K562 (cell line): Measurements from ENCODE around the gene BCORL1.

ENCODE experiments used
- ARNT ChIP-seq, 2 experiments: fragments of 450-650 bp; IDR thresholded peaks; 2 replicates each; pipeline ENCODE4 v1.6.1; 2016; ENCODE audit warnings: mild to moderate bottlenecking in 1 of 2
- ATF2 ChIP-seq: sonication (generic); formaldehyde crosslinking; IDR thresholded peaks from 2 replicates; pipeline ENCODE4 v1.8.1; 2022; ENCODE audit warnings: missing genetic modification reagents
- BHLHE40 ChIP-seq: IDR thresholded peaks from 2 replicates; pipeline ENCODE4 v1.6.1; 2011; ENCODE audit warnings: low read length, improper control_type of control experiment
- CTCF ChIP-seq, 3 experiments: IDR thresholded peaks in 2 of 3; conservative IDR thresholded peaks in 1 of 3; 2 replicates each; pipeline ENCODE4 v1.5.1; 2011 to 2012; ENCODE audit warnings: low read length in 3 of 3, mild to moderate bottlenecking in 3 of 3, control low read depth in 2 of 3, improper control_type of control experiment in 1 of 3, inconsistent platforms in 1 of 3, low read depth in 1 of 3, mixed read lengths in 1 of 3, moderate library complexity in 1 of 3; ENCODE audit not compliant: insufficient read depth in 2 of 3
- ETV5 ChIP-seq: sonication (generic); formaldehyde crosslinking; IDR thresholded peaks from 2 replicates; pipeline ENCODE4 v1.4.0; 2020; ENCODE audit warnings: low read depth, mild to moderate bottlenecking, missing genetic modification reagents
- NBN ChIP-seq: fragments of 450-650 bp; IDR thresholded peaks from 2 replicates; pipeline ENCODE4 v1.6.1; 2016; ENCODE audit warnings: low read depth, mild to moderate bottlenecking
- PML ChIP-seq: IDR thresholded peaks from 2 replicates; pipeline ENCODE4 v1.6.1; 2012; ENCODE audit warnings: low read length, inconsistent platforms
- PURB ChIP-seq: sonication (generic); formaldehyde crosslinking; IDR thresholded peaks from 2 replicates; pipeline ENCODE4 v1.9.0; 2021; ENCODE audit warnings: low read depth, mild to moderate bottlenecking, missing genetic modification reagents
- PYGO2 ChIP-seq: fragments of 450-650 bp; IDR thresholded peaks from 2 replicates; pipeline ENCODE4 v1.6.1; 2016; ENCODE audit warnings: mild to moderate bottlenecking, missing genetic modification characterization, moderate library complexity, missing compliant biosample characterization
- ZHX1 ChIP-seq: fragments of 150-350 bp; conservative IDR thresholded peaks from 2 replicates; pipeline ENCODE4 v1.6.1; 2014; ENCODE audit warnings: low read length
- ZNF639 ChIP-seq, 2 experiments: fragments of 200-800 bp in 1 of 2; sonication (Bioruptor generic) in 1 of 2; sonication (generic) in 1 of 2; formaldehyde crosslinking in 1 of 2; IDR thresholded peaks in 1 of 2; conservative IDR thresholded peaks in 1 of 2; 2 replicates each; pipeline versions ENCODE4 v1.5.0 to v1.6.1; 2016 to 2020; ENCODE audit warnings: missing compliant biosample characterization in 1 of 2, missing genetic modification characterization in 1 of 2, missing genetic modification reagents in 1 of 2

GRCh38 chrX:129997086-129997485 is 14.7 kb downstream of the BCORL1 start:
- TF ChIP-seq CTCF (IDR thresholded peaks at IDR 0.05 in 2 of 3, conservative IDR thresholded peaks at IDR 0.05 in 1 of 3; ENCODE audit: insufficient read depth in 2 of 3, low read depth in 1 of 3, low read length in 3 of 3), result no peak
- no peak for TF ChIP-seq PML
- TF ChIP-seq ETV5 (CRISPR knock-in tag), result no peak
- no peak for TF ChIP-seq ATF2
- TF ChIP-seq ZHX1, result no peak
- TF ChIP-seq PYGO2 (tag), result no peak
- no peak for TF ChIP-seq ARNT (IDR thresholded peaks at IDR 0.05)
- TF ChIP-seq NBN, result no peak
- no peak for TF ChIP-seq PURB (CRISPR knock-in tag)
- no peak for TF ChIP-seq BHLHE40
- TF ChIP-seq ZNF639 (CRISPR knock-in tag; conservative IDR thresholded peaks at IDR 0.05 in 1 of 2, IDR thresholded peaks at IDR 0.05 in 1 of 2), result no peak
